GM10248 (cell line): Measurements from ENCODE around the gene P2RY11.

Experiments
- CTCF ChIA-PET: fragments of 300-600 bp; sonication (Branson Sonifier 250); formaldehyde crosslinking; extraction: SDS; loops from one replicate; lab custom pipeline; 2021; ENCODE audit warnings: antibody characterized with exemption; lab: Yijun Ruan, JAX
- POLR2A ChIA-PET: fragments of 350-650 bp; sonication (Branson Sonifier 250); formaldehyde crosslinking; extraction: SDS; loops from one replicate; lab custom pipeline; 2020; ENCODE audit warnings: antibody characterized with exemption; lab: Yijun Ruan, JAX
- DNase-seq: peaks from one replicate; pipeline ENCODE4 v3.0.0; 2012; ENCODE audit errors: extremely low spot score
- CTCF ChIP-seq: IDR thresholded peaks from 2 replicates; pipeline ENCODE4 v1.5.1; 2012; ENCODE audit warnings: mild to moderate bottlenecking, low read depth; ENCODE audit errors: extremely low read depth, missing control alignments, control extremely low read depth

The P2RY11 gene

DNA sequence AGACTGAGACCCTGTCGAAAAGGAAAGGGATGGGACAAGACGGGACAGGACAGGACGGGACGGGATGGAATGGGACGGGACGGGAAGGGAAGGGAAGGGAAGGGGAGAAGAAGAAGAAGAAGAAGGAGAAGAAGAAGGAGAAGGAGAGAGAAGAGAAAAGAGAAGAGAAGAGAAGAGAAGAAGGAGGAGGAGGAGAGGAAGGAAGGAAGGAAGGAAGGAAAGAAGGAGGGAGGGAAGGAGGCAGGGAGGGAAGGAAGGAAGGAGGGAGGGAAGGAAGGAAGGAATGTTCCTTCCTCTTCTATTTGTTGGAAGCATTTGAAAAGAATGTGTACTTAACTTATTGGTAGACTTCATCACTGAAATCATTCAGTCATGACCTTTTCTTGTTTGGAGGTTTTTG lies 35.0 kb upstream of the P2RY11 start:
- TF ChIP-seq CTCF, result no peak
- DNase-seq, result no peak
- ChIA-PET CTCF (no interaction called here), POLR2A (no interaction called here)

- TF ChIP-seq CTCF, result no peak
- CTCF ChIA-PET, result no interaction called here
- POLR2A ChIA-PET, result no interaction called here
- DNase-seq, result no peak
Observed at GRCh38 chr19:10078329-10078728, 33.2 kb upstream of the P2RY11 start.

DNA sequence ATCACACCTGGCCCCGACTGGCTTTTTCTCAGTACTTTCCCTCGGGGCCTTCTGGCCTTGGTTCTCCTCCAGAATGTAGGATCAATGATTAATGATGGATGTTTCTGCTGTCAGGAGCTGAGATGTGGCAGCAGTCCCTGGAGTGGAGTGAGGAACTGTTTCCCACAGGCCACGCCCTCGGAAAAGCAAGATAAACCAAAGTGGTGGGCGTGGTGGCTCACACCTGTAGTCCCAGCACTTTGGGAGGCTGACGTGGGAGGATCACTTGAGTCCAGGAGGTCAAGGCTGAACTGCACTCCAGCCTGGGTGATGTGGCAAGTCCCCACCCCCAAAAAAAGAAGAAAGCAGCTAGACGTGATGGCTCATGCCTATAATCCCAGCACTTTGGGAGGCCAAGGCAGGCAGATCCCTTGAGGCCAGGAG lies 32.5 kb upstream of the P2RY11 start:
- DNase-seq, result no peak
- ChIA-PET POLR2A (no interaction called here), CTCF (interaction anchor here (1.0 kb wide), 1 partner anchor 52 kb away, joined by 4 read pairs; no protein-coding TSS in a partner anchor)

GRCh38 chr19:10083911-10084310 lies 27.6 kb upstream of the P2RY11 start:
- ChIA-PET POLR2A (no interaction called here), CTCF (interaction anchor here (1.4 to 1.8 kb wide), 3 partner anchors 12 to 166 kb away, joined by 3 to 6 read pairs (median 3); no protein-coding TSS in a partner anchor)
- TF ChIP-seq CTCF, result no peak
- no peak for DNase-seq

More for the DNA sequence above, 32.5 kb upstream of the P2RY11 start:
- TF ChIP-seq CTCF, result no peak

DNA sequence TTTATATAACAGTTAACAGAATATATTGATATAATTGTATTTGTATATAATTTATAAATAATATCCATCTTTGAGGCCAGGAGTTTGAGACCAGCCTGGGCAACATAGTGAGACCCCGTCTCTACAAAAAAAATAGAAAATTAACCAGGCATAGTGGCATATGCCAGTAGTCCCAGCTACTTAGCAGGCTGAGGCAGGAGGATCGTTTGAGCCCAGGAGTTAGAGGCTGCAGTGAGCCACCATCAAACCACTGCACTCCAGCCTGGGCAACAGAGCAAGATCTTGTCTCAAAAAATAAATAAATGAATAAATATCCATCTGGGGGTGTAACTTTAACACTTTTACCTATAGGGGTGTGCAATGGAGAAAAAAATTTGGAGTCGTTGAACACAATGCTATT lies 26.7 kb upstream of the P2RY11 start:
- ChIA-PET POLR2A (no interaction called here), CTCF (interaction anchor here (1.6 to 1.8 kb wide), 2 partner anchors 12 to 83 kb away, joined by 3 to 6 read pairs; no protein-coding TSS in a partner anchor)
- TF ChIP-seq CTCF, result no peak
- no peak for DNase-seq

DNA sequence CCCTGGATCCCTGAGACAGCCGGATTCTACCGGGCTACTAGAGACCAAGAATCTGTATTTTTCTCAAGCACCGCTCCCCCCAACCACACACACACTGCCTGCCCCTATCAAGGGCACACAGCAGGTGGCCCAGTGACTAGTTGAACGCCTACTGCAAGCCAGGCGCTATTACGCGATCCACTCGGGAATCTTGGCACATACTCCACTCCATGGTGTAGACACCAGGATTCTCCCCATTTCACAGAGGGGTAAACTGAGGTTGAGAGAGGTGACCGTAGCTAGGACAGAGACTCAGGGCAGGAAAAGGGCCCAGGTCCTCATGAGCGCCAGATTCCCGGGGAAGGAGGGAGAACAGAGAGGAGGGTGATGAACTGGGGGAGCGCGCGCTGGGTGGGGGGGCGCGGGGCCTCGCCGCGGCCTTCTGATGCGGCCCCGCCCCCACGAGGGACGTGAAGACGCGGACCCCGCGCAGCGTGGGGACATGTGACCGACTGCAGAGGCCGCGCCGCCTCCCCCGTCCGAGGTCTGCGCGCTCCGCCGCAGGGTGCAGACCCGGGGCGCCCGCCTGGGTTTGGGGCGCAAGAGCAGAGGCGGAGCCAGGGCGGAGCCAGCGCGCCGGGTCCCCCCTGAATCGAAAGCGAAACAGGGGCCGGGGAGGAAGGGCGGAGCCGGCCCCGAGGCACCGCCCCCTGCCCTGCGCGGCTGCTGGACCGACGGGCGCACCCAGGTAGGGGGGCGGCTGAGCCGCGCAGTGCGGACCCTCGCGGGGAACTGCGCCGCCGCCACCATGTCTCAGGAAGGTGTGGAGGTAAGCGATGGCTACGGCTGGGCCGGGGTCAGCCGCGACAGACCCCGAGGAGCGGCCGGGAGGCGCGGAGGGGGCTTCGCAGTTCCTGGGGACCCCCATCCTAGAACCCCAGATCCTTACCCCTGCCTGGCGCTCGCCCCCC lies 25.6 kb upstream of the P2RY11 start, which contains the start of gene SHFL:
TSS of gene SHFL (plus strand) at position 677 of the 950 bp plus-strand sequence. CDS start at position 788, 111 bp downstream.
- DNase-seq, result peak; percentile 96
- CTCF ChIA-PET, result no interaction called here
- POLR2A ChIA-PET, result no interaction called here
- no peak for TF ChIP-seq CTCF
